Endothelial cell of umbilical vein (primary cell): ENCODE results near the gene ADAM22. TPM values are rescaled to one million over a fixed set of nuclear protein-coding genes. Genes with fewer than 3 reads are reported as not detected.

Source experiments
- BruUV-seq: library from RNA; stranded (reverse); fragments of 400-500 nt; replicated peaks from 2 replicates; lab custom pipeline; 2021; lab: Mats Ljungman, UMichigan
- CTCF ChIA-PET: fragments of 300-600, 350-600 bp; sonication (Branson Sonifier 250); formaldehyde crosslinking; loops from one replicate; lab custom pipeline; 2021; ENCODE audit warnings: antibody characterized with exemption, inconsistent platforms; lab: Charles Lee
- POLR2A ChIA-PET: fragments of 300-600, 350-600 bp; sonication (Branson Sonifier 250); formaldehyde crosslinking; loops from one replicate; lab custom pipeline; 2021; ENCODE audit warnings: antibody characterized with exemption, inconsistent platforms; lab: Charles Lee
- DNase-seq: peaks from one replicate; pipeline ENCODE4 v3.0.0-alpha.2; 2011; ENCODE audit warnings: low read depth, low spot score
- FAIRE-seq: peaks from 2 replicates; lab custom pipeline; 2011; peaks lifted over from hg19 to GRCh38; lab: Jason Lieb, UNC
- H2AFZ ChIP-seq: 2 replicates; pipeline ENCODE4 v1.6.0; 2012; ENCODE audit warnings: low read depth, low read length, control low read depth, inconsistent platforms
- H3K27ac ChIP-seq: 2 replicates; pipeline ENCODE4 v1.5.1; 2011; ENCODE audit warnings: low read depth, mild to moderate bottlenecking, control low read depth, low read length, moderate library complexity; ENCODE audit not compliant: insufficient read depth
- H3K27me3 ChIP-seq, 2 experiments: 2 replicates each; pipeline versions ENCODE4 v1.6.0 to v1.6.1; 2011; ENCODE audit warnings: low read length in 2 of 2, mixed read lengths in 1 of 2; ENCODE audit not compliant: control insufficient read depth in 2 of 2, insufficient read depth in 2 of 2
- H3K36me3 ChIP-seq, 2 experiments: 2 replicates in 1 of 2; 3 replicates in 1 of 2; pipeline ENCODE4 v1.5.1; 2011; ENCODE audit warnings: low read length in 2 of 2, mild to moderate bottlenecking in 1 of 2, moderate library complexity in 1 of 2; ENCODE audit not compliant: control insufficient read depth in 2 of 2, insufficient read depth in 2 of 2; ENCODE audit errors: extremely low read depth in 1 of 2
- H3K4me1 ChIP-seq: 3 replicates; pipeline ENCODE4 v1.5.1; 2011; ENCODE audit warnings: mild to moderate bottlenecking, low read length; ENCODE audit not compliant: control insufficient read depth, insufficient read depth; ENCODE audit errors: extremely low read depth
- H3K4me2 ChIP-seq: 2 replicates; pipeline ENCODE4 v1.6.1; 2011; ENCODE audit warnings: low read length, control low read depth, mixed read lengths; ENCODE audit not compliant: insufficient read depth
- H3K4me3 ChIP-seq, 3 experiments: fragments of 200-600 bp in 1 of 3; sonication (generic), shearing (Covaris generic) in 1 of 3; replicated peaks in 1 of 3; 2 replicates each; pipeline ENCODE4 v1.5.1; 2011 to 2016; ENCODE audit warnings: control low read depth in 3 of 3, low read length in 3 of 3, mild to moderate bottlenecking in 2 of 3, inconsistent platforms in 1 of 3, low read depth in 1 of 3, moderate library complexity in 1 of 3; ENCODE audit not compliant: insufficient read depth in 1 of 3
- H3K79me2 ChIP-seq: 2 replicates; pipeline ENCODE4 v1.6.0; 2012; ENCODE audit warnings: low read length, inconsistent platforms; ENCODE audit not compliant: control insufficient read depth, insufficient read depth
- H3K9ac ChIP-seq: replicated peaks from 2 replicates; pipeline ENCODE3; 2011; ENCODE audit warnings: low read length, control low read depth; ENCODE audit not compliant: insufficient read depth; ENCODE audit errors: extremely low read depth
- H3K9me1 ChIP-seq: replicated peaks from 3 replicates; pipeline ENCODE4 v1.6.0; 2011; ENCODE audit warnings: mild to moderate bottlenecking, low read length; ENCODE audit not compliant: control insufficient read depth, insufficient read depth; ENCODE audit errors: extremely low read depth
- H3K9me3 ChIP-seq: replicated peaks from 2 replicates; pipeline ENCODE4 v1.5.1; 2012; ENCODE audit warnings: low read length, inconsistent platforms; ENCODE audit not compliant: control insufficient read depth, insufficient read depth
- H4K20me1 ChIP-seq: replicated peaks from 2 replicates; pipeline ENCODE3; 2011; ENCODE audit warnings: mild to moderate bottlenecking, low read length; ENCODE audit not compliant: control insufficient read depth, insufficient read depth; ENCODE audit errors: extremely low read depth
- CTCF ChIP-seq, 2 donors: IDR thresholded peaks; 1 replicate in 1 of 2; 2 replicates in 1 of 2; pipeline ENCODE4 v1.5.1; 2011; ENCODE audit warnings: low read length in 2 of 2, mild to moderate bottlenecking in 2 of 2, moderate library complexity in 2 of 2, control low read depth in 1 of 2, inconsistent platforms in 1 of 2, low read depth in 1 of 2; ENCODE audit not compliant: insufficient read depth in 1 of 2; ENCODE audit errors: extremely low read depth in 1 of 2
- EZH2 ChIP-seq: IDR thresholded peaks from 2 replicates; pipeline ENCODE4 v1.6.1; 2012; ENCODE audit warnings: borderline replicate concordance, low read depth, mild to moderate bottlenecking, moderate library complexity, low read length, inconsistent platforms; ENCODE audit not compliant: severe bottlenecking
- FOS ChIP-seq: IDR thresholded peaks from 2 replicates; pipeline ENCODE4 v1.6.1; 2011; ENCODE audit warnings: mild to moderate bottlenecking, low read length, moderate library complexity, borderline replicate concordance; ENCODE audit not compliant: insufficient read depth
- GATA2 ChIP-seq: IDR thresholded peaks from 2 replicates; pipeline ENCODE4 v1.7.0; 2011; ENCODE audit warnings: low read depth, mild to moderate bottlenecking, moderate library complexity, mixed read lengths, low read length; ENCODE audit not compliant: insufficient read length, insufficient read depth
- JUN ChIP-seq: IDR thresholded peaks from 2 replicates; pipeline ENCODE4 v1.6.1; 2011; ENCODE audit warnings: borderline replicate concordance, low read depth; ENCODE audit not compliant: insufficient read length, insufficient read depth
- MAX ChIP-seq: IDR thresholded peaks from 2 replicates; pipeline ENCODE4 v1.6.1; 2011; ENCODE audit not compliant: insufficient read depth, insufficient read length
- MYC ChIP-seq: IDR thresholded peaks from one replicate; pipeline ENCODE4 v1.6.1; 2011; ENCODE audit warnings: mild to moderate bottlenecking, low read depth, low read length
- POLR2A ChIP-seq: IDR thresholded peaks from 2 replicates; pipeline ENCODE4 v1.6.1; 2012; ENCODE audit warnings: low read depth, mild to moderate bottlenecking, control low read depth, low read length
- POLR2AphosphoS5 ChIP-seq: IDR thresholded peaks from 2 replicates; pipeline ENCODE4 v1.6.1; 2012; ENCODE audit warnings: low read depth, mild to moderate bottlenecking, control low read depth, low read length, moderate library complexity; ENCODE audit not compliant: insufficient read depth
- dilution Hi-C: fragments of 300-500 bp; cut with MboI; formaldehyde crosslinking; loops from one replicate; pipeline ENCODE4 v1.15.0; 2019; ENCODE audit warnings: low sequenced_read_pairs; ENCODE audit not compliant: extremely low pct_ligation_motif_present
- intact Hi-C: fragments of 100-400 bp; cut with micrococcal nuclease; formaldehyde crosslinking; loops from one replicate; pipeline ENCODE4 v1.10.0; 2022
- polyA plus RNA-seq, 4 experiments: library from polyadenylated mRNA; depleted of rRNA in 3 of 4; stranded (reverse) in 3 of 4; unstranded in 1 of 4; fragments of >200 nt; gene quantifications; 2 replicates each; pipeline versions ENCODE4 v1.2.1 to v1.2.3, GENCODE V29; 2011 to 2012; ENCODE audit warnings: missing spikeins in 1 of 4
- total RNA-seq: library from RNA; stranded (reverse); gene quantifications from 2 replicates; pipeline ENCODE4 v1.2.3, GENCODE V29; 2021

The ADAM22 gene
- total and polyA plus RNA-seq, 2 donors (not counting 3 experiments of a cell fraction or from before 2014, with no cell fraction given) = 0.33 to 0.53 TPM

GRCh38 chr7:88153378-88153777, 219.3 kb downstream of the ADAM22 start:
- Histone ChIP-seq H3K4me2 (no peak overlapping the region), H3K4me1 (no peaks in the 10 kb centered on the region), H3K79me2 (no peaks in the 10 kb centered on the region), H3K4me3 (no peak overlapping the region), H3K9ac (no peak overlapping the region), H3K27me3 (peaks cover 0 to 3% of the 10 kb centered on the region in 2 experiments), H3K9me3 (no peaks in the 10 kb centered on the region), H2AFZ (no peak overlapping the region), H3K27ac (no peak overlapping the region), H3K36me3 (no peaks in the 10 kb centered on the region), H3K9me1 (no peaks in the 10 kb centered on the region), H4K20me1 (no peaks in the 10 kb centered on the region)
- POLR2A ChIA-PET = no interaction called here
- no TSS peak for BruUV-seq
- dilution Hi-C loops = no loop called here
- DNase-seq (no peak), FAIRE-seq (no peak)
- intact Hi-C loops = no loop called here
- TF ChIP-seq MAX (no peak), EZH2 (no peak), JUN (no peak), MYC (no peak), CTCF (IDR thresholded peaks at IDR 0.05; ENCODE audit: extremely low read depth in 1 of 2, insufficient read depth in 1 of 2, low read depth in 1 of 2, low read length in 2 of 2) (no peak), GATA2 (no peak), POLR2A (no peak), POLR2AphosphoS5 (no peak), FOS (no peak)
- CTCF ChIA-PET = no interaction called here
